K562 (cell line): ENCODE measurements around the gene SLC17A9. TPM values are rescaled to one million over a fixed set of nuclear protein-coding genes. Genes with fewer than 3 reads are reported as not detected.

Experiments
- CTCFL ChIP-seq: IDR thresholded peaks from 2 replicates; pipeline ENCODE4 v1.6.1; 2011; ENCODE audit warnings: borderline replicate concordance, low read depth, mild to moderate bottlenecking, moderate library complexity, low read length; ENCODE audit not compliant: insufficient read depth, poor library complexity, severe bottlenecking
- FOXP4 ChIP-seq: sonication (generic); formaldehyde crosslinking; IDR thresholded peaks from 2 replicates; pipeline ENCODE4 v1.8.0; 2022; ENCODE audit warnings: mild to moderate bottlenecking, missing genetic modification reagents, borderline replicate concordance
- PCBP1 ChIP-seq: fragments of 200-400 bp; formaldehyde crosslinking; IDR thresholded peaks from 2 replicates; pipeline ENCODE4 v1.6.1; 2018; ENCODE audit warnings: mild to moderate bottlenecking, low read depth, low read length; ENCODE audit not compliant: poor library complexity, severe bottlenecking
- ZBTB11 ChIP-seq, 3 experiments: fragments of 200-800 bp in 1 of 3; fragments of 250-450 bp in 1 of 3; fragments of 450-650 bp in 1 of 3; sonication (Bioruptor Pico) in 1 of 3; sonication (Bioruptor generic) in 1 of 3; formaldehyde crosslinking in 1 of 3; IDR thresholded peaks; 2 replicates each; pipeline versions ENCODE4 v1.6.1 to v1.8.0; 2016 to 2022; ENCODE audit warnings: mild to moderate bottlenecking in 2 of 3, missing genetic modification characterization in 2 of 3, missing compliant biosample characterization in 1 of 3, moderate library complexity in 1 of 3
- ZFPM2 ChIP-seq: fragments of 250-450 bp; sonication (Bioruptor Pico); IDR thresholded peaks from 2 replicates; pipeline ENCODE4 v1.5.1; 2022; ENCODE audit warnings: mild to moderate bottlenecking
- polyA plus RNA-seq, 8 experiments: library from polyadenylated mRNA; depleted of rRNA in 4 of 8; stranded (reverse) in 5 of 8; unstranded in 3 of 8; fragments of >200 nt; fragmentation: Nextera tagmentation in 2 of 8; fragmentation: Illumina TruSeq in 1 of 8; extraction: Ambion mirVana in 2 of 8; extraction: Trizol in 1 of 8; gene quantifications; 2 replicates each; pipeline versions ENCODE4 v1.2.1 to v1.2.3, GENCODE V29; 2011 to 2014; ENCODE audit warnings: inconsistent platforms in 1 of 8, missing spikeins in 1 of 8
- total RNA-seq, 7 experiments: library from RNA; depleted of rRNA in 6 of 7; stranded (reverse); fragments of >200 nt in 6 of 7; fragmentation: Illumina TruSeq in 2 of 7; extraction: Trizol in 2 of 7; gene quantifications; 2 replicates each; pipeline versions ENCODE4 v1.2.1 to v1.2.3, GENCODE V29; 2011 to 2021; ENCODE audit warnings: low replicate concordance in 1 of 7

Gene SLC17A9
- total and polyA plus RNA-seq, 9 of the 15 experiments (the other 6 are each of a cell fraction or from before 2014, with no cell fraction given), result 0.04 to 0.31 TPM; not detected in 7

DNA sequence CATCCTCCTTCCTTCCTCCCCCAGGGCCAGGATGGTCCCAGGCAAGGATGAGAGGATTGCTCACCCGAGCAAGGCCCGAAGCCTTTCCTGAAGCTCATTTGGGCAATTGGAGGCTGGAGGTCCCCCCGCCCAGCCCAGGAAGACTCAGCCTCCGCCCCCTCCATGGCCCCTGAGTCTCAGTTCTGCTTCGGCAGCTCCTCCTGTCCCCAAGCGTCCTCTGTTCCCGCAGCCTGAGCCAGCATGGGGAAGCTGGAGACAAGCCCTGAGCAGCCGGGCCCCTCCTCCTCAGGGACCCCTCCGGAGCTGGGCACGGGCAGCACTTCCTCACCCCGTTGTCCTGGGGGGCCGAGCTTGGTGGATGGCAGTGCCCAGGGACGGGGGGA is 26.0 kb downstream of the SLC17A9 start (continued):
- TF ChIP-seq ZBTB11 (CRISPR knock-in tag; IDR thresholded peaks at IDR 0.05), result no peak
- no peak for TF ChIP-seq ZFPM2 (CRISPR knock-in tag)
- TF ChIP-seq PCBP1, result no peak
- TF ChIP-seq CTCFL, result no peak
- no peak for TF ChIP-seq FOXP4 (CRISPR knock-in tag)
